Erythroblast (primary cell): Measurements from ENCODE around the gene BRD9.

Source experiments
- GATA1 ChIP-seq: IDR thresholded peaks from 2 replicates; pipeline ENCODE4 v1.6.1; 2011; ENCODE audit warnings: low read depth, mild to moderate bottlenecking, control low read depth, low read length, moderate library complexity
- POLR2A ChIP-seq: IDR thresholded peaks from 2 replicates; pipeline ENCODE4 v1.6.1; 2011; ENCODE audit warnings: mild to moderate bottlenecking, low read length

DNA sequence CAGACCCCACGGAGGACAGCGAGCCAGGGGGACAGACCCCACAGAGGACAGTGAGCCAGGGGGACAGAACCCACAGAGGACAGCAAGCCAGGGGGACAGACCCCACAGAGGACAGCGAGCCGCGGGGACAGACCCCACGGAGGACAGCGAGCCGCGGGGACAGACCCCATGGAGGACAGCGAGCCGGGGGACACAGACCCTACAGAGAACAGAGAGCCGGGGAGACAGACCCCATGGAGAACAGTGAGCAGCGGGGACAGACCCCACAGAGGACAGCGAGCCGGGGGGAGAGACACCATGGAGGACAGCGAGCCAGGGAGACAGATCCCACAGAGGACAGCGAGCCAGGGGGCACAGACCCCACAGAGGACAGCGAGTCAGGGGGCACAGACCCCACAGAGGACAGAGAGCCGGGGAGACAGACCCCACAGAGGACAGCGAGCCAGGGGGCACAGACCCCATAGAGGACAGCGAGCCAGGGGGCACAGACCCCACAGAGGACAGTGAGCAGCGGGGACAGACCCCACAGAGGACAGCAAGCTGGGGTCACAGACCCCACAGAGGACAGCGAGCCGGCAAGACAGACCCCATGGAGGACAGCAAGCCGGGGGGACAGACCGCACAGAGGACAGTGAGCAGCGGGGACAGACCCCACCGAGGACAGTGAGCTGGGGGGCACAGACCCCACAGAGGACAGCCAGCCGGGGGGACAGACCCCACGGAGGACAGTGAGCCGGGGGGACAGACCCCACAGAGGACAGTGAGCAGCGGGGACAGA, 37.4 kb downstream of the BRD9 start:
- TF ChIP-seq POLR2A (no peak), GATA1 (no peak)
